Measurements from ENCODE around the gene MICAL1. TPM values are rescaled to one million over a fixed set of nuclear protein-coding genes. Genes with fewer than 3 reads are reported as not detected.

Gene MICAL1
- total RNA-seq, 6 donors from 2014 or later: 61.7 to 268 (median 78.3) TPM

DNA sequence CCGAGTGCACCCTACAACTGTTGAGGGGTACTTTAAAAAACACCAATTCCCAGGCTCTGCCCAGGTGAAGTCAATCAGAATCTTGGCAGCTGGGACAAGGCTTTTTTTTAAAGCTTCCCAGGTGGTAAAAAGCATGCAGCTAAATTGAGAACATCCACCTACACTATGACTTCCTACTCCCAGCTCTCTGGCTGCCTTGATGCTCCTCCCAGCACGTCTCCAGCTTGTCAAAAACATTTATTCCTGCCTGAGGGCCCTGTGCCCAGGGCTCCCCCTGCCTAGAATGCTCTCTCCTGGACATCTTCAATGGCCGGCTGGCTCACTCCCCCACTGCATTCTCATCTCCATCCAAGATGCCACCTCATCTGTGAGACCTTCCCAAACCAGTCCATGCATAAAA, 17.5 kb upstream of the MICAL1 start:
- no peaks in the 10 kb centered on the region for H3K27me3 ChIP-seq
- H3K4me1 ChIP-seq: peaks cover 3 to 20% (median 9%) of the 10 kb centered on the region in 4 donors
- TF ChIP-seq EP300 (IDR thresholded peaks at IDR 0.05) (no peak), POLR2AphosphoS5 (IDR thresholded peaks at IDR 0.05) (no peak), POLR2A (IDR thresholded peaks at IDR 0.05) (no peak), CTCF (IDR thresholded peaks at IDR 0.05) (no peak)
- no peak overlapping the region for H3K27ac ChIP-seq
- no peaks in the 10 kb centered on the region for H3K9me3 ChIP-seq
- no peak overlapping the region for H3K4me3 ChIP-seq
- DNase-seq (no peak), ATAC-seq (ENCODE audit: low FRiP score in 2 of 2) (no peak)
- H3K36me3 ChIP-seq: peaks cover 6 to 86% (median 69%) of the 10 kb centered on the region in 4 donors
- 95 to 97% methylated on average over 3 of the region's 3 CpGs for WGBS, 2 donors

DNA sequence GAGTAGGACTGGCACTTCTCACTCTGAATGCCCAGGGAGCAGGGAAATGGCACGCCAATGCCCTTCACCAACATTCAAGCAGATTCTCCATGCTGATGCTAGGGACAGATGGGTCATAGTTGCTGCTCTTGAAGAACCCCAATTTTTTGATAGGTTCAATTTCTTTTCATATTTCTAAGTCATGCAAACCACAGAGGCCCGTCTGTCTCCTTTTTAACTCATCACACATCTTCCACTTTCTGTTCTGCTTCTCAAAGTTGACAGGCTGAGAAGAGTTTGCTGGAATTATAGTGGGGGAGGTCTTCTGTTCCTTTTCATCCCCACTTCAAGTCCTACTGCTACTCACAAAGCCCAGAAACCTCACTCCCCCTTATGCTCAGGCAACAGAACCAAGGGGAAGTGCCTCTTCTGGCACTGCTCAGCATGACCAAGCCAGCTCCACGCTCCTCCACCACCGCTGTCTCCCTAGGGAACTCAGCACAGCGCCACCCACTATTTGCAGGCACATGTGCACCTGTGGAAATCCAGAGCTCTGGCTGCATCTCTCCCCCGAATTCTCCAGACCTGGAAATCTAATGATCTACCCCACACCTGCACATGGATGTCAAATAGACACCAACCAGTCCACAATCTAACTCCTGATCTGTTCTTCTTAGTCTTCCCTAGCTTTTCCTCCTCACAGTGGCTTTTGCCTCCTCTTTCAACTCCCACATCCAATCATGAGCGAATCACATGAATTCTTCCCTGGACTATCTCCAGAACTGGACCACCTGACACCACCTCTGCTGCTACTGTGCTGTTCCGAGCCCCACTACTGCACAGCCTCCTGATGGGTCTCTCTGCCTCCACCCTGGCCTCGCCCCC, 16.8 kb upstream of the MICAL1 start:
- DNase-seq (no peak), ATAC-seq (ENCODE audit: low FRiP score in 2 of 2) (no peak)
- Histone ChIP-seq H3K4me1 (peaks cover 0 to 13% (median 2%) of the 10 kb centered on the region in 4 donors), H3K27ac (no peak overlapping the region), H3K36me3 (peaks cover 6 to 89% (median 71%) of the 10 kb centered on the region in 4 donors), H3K27me3 (no peaks in the 10 kb centered on the region), H3K9me3 (no peaks in the 10 kb centered on the region), H3K4me3 (no peak overlapping the region)
- WGBS, 2 donors: 94 to 95% methylated on average over 9 of the region's 9 CpGs
- TF ChIP-seq CTCF (IDR thresholded peaks at IDR 0.05): no peak
- no peak for TF ChIP-seq POLR2A (IDR thresholded peaks at IDR 0.05)
- TF ChIP-seq EP300 (IDR thresholded peaks at IDR 0.05): no peak
- TF ChIP-seq POLR2AphosphoS5 (IDR thresholded peaks at IDR 0.05): no peak

DNA sequence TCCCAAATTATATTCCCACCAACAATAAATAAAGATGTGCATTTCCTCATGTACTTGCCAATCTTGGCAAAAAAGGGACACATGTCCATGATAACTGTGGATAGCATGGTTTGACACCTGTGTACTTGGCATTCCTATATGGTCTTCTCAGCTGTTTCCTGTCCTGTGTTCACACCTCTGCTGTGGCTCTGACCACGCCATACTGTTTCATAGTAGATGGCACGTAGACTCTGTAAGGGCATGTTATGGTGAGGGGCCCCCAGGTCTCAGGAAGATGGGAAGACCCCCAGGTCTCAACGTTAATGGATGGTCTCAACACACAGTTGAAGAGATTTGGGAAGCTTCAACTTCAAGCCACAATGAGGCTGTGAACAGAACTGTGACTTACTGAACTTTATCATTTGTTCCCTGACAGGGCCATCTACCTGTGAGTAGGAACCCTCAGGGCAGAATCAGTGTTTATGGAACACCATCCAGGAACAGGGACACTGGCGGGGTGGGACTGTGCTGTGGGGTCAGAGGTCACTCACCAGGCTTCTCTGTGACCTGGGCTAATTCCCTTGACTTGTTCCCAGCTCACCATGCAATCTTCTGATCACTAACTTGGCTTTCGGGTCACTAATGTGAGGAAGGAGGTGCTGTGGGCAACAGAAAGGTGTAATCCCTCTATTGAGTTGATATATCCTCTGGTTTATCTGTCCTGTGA, 15.7 kb upstream of the MICAL1 start:
- TF ChIP-seq POLR2A (IDR thresholded peaks at IDR 0.05) (no peak), POLR2AphosphoS5 (IDR thresholded peaks at IDR 0.05) (no peak), CTCF (IDR thresholded peaks at IDR 0.05) (no peak), EP300 (IDR thresholded peaks at IDR 0.05) (no peak)
- H3K36me3 ChIP-seq: peaks cover 6 to 96% (median 73%) of the 10 kb centered on the region in 4 donors
- peaks cover 0 to 10% (median 2%) of the 10 kb centered on the region in 4 donors for H3K4me1 ChIP-seq
- no peak overlapping the region for H3K27ac ChIP-seq
- ATAC-seq (ENCODE audit: low FRiP score in 2 of 2) (no peak), DNase-seq (no peak)
- no peak overlapping the region for H3K4me3 ChIP-seq
- no peaks in the 10 kb centered on the region for H3K9me3 ChIP-seq
- 90 to 94% methylated on average over 5 of the region's 5 CpGs for WGBS, 2 donors
- no peaks in the 10 kb centered on the region for H3K27me3 ChIP-seq

GRCh38 chr6:109469591-109470189, 14.1 kb upstream of the MICAL1 start:
- DNase-seq (no peak), ATAC-seq (ENCODE audit: low FRiP score in 2 of 2) (no peak)
- no peak for TF ChIP-seq EP300 (IDR thresholded peaks at IDR 0.05)
- no peak for TF ChIP-seq POLR2AphosphoS5 (IDR thresholded peaks at IDR 0.05)
- no peak for TF ChIP-seq CTCF (IDR thresholded peaks at IDR 0.05)
- TF ChIP-seq POLR2A (IDR thresholded peaks at IDR 0.05): no peak
- WGBS, 2 donors: 86 to 88% methylated on average over 5 of the region's 5 CpGs
- H3K4me3 ChIP-seq: no peak overlapping the region
- H3K9me3 ChIP-seq: no peaks in the 10 kb centered on the region
- H3K27me3 ChIP-seq: no peaks in the 10 kb centered on the region
- H3K36me3 ChIP-seq: peaks cover 6 to 96% (median 69%) of the 10 kb centered on the region in 4 donors
- H3K4me1 ChIP-seq: peaks cover 0 to 10% (median 4%) of the 10 kb centered on the region in 4 donors
- no peak overlapping the region for H3K27ac ChIP-seq
